Heart right ventricle (tissue), 16 donors: ENCODE results near the gene TMTC1. TPM values are rescaled to one million over a fixed set of nuclear protein-coding genes. Genes with fewer than 3 reads are reported as not detected.

Experiments used
- ATAC-seq, 8 donors: fragments of 200-7000 bp; cut with Tn5 transposase; one replicate each; pipeline ENCODE4 v1.9.1; 2020; ENCODE audit warnings: mild to moderate bottlenecking in 8 of 8, moderate library complexity in 8 of 8, moderate number of reproducible peaks in 1 of 8
- DNase-seq, 2 donors: peaks; one replicate each; pipeline ENCODE4 v3.0.0-alpha.2; 2020
- H3K27ac ChIP-seq, 10 donors: fragments of 200-600 bp; sonication (generic) in 2 of 10; one replicate each; pipeline versions ENCODE4 v1.5.0 to v1.8.0; 2020 to 2022; ENCODE audit warnings: mild to moderate bottlenecking in 3 of 10
- H3K27me3 ChIP-seq, 7 donors: fragments of 200-600 bp; one replicate each; pipeline ENCODE4 v1.8.0; 2021 to 2022; ENCODE audit warnings: mild to moderate bottlenecking in 2 of 7
- H3K36me3 ChIP-seq, 9 donors: fragments of 200-600 bp; sonication (generic) in 1 of 9; one replicate each; pipeline versions ENCODE4 v1.5.0 to v1.8.0; 2020 to 2022; ENCODE audit warnings: mild to moderate bottlenecking in 2 of 9
- H3K4me1 ChIP-seq, 9 donors: fragments of 200-600 bp; sonication (generic) in 1 of 9; one replicate each; pipeline versions ENCODE4 v1.5.0 to v1.8.0; 2020 to 2022; ENCODE audit warnings: mild to moderate bottlenecking in 4 of 9
- H3K4me3 ChIP-seq, 10 donors: fragments of 200-600 bp; sonication (generic) in 2 of 10; one replicate each; pipeline versions ENCODE4 v1.5.0 to v1.8.0; 2020 to 2022; ENCODE audit warnings: mild to moderate bottlenecking in 7 of 10, moderate library complexity in 2 of 10
- H3K9me3 ChIP-seq, 11 donors: fragments of 200-600 bp in 10 of 11; sonication (generic) in 2 of 11; one replicate each; pipeline versions ENCODE4 v1.5.0 to v1.8.0; 2013 to 2022; ENCODE audit warnings: mild to moderate bottlenecking in 2 of 11, control low read depth in 1 of 11, moderate library complexity in 1 of 11
- WGBS, 2 donors: extraction: QIAGEN DNeasy Blood & Tissue Kit; methylation state at CpG; one replicate each; pipeline ENCODE4 v1.1.7; 2013; ENCODE audit warnings: inconsistent platforms in 1 of 2; 5-methylcytosine and 5-hydroxymethylcytosine counted together
- intact Hi-C, 10 donors: fragments of 100-400 bp; cut with DNase I; formaldehyde crosslinking; loops; one replicate each; pipeline versions ENCODE4 v1.11.1 to v1.14.2; 2022
- polyA plus RNA-seq, 2 donors: library from polyadenylated mRNA; stranded (reverse); fragments of 200-250 nt; gene quantifications; one replicate each; pipeline ENCODE4 v1.2.3, GENCODE V29; 2013
- total RNA-seq, 10 donors: library from RNA; stranded (reverse); fragmentation: NEBNext Ultra II Directional in 3 of 10; extraction: Animal tissue kit (Norgen Biotek cat#: 25700) in 3 of 10; gene quantifications; one replicate each; pipeline versions ENCODE4 v1.2.1 to v1.2.4, GENCODE V29; 2021 to 2023
- TF ChIP-seq, protein P1 (sequence below), 9 donors: fragments of 200-600 bp; sonication (generic) in 2 of 9; IDR thresholded peaks; one replicate each; pipeline versions ENCODE4 v1.5.0 to v1.8.0; 2021 to 2022; ENCODE audit warnings: antibody characterized with exemption in 9 of 9, mild to moderate bottlenecking in 5 of 9, moderate library complexity in 1 of 9
- donor health status: Arrhythmogenic right ventricular cardiomyopathy.
- donor health status: ischemic (EF 13 %, LVEDD 7.1; RV severe dilation, severe dysfunction).
- donor health status: healthy with polysubstance abuse.
- donor health status: DM: no; HTN: yes; CAD: no.
- donor health status: DM: no; HTN: no; CAD: no.
- donor health status: ischemic (EF 25% LVEDD 6.9; RV normal size, moderate dysfunction).
- donor health status: ischemic (EF 25% LVEDD 5.7; RV mildly dilated, moderate dysfunction).
- donor health status: healthy.
- donor health status: DM: yes; HTN: yes; CAD: no.
- donor health status: Ischemic cardiomyopathy.
- donor health status: ischemic (EF 35%, LVEDD 5.7; RV mildly dilated, moderate dysfunction).
- donor health status: nonischemic (EF 11% LVEDD 7.7; RV severe dilation, severe dysfunction).
- donor health status: DM: yes; HTN: yes; CAD: no.
- donor health status: PGD.
- donor health status: ischemic (EF 29% LVEDD 5.4; RV normal size, mild dysfunction).
- donor health status: nonischemic (EF 23%, LVEDD 6.1; RV moderate dilation, normal function).

The TMTC1 gene
- total and polyA plus RNA-seq, 12 donors, result 9.6 to 54.2 (median 22.9) TPM

DNA sequence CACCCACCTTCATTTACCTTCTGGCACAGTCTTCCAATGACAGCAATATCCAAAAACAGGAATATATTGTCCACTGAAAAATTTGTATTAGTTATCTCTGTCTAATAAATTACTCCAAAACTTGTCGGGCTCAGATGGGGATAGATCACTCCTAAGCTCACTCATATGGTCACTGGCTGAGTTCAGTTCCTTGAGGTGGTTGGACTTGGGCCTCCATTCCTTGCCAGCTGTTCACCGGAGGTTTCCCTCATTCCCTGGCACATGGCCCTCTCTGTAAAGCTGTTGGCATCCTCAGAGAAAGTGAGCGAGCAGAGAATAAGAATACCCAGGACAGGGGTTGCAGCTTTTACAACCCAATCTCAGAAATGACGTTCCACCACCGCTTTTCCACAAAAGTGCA is 81.5 kb downstream of the TMTC1 start:
- intact Hi-C loops, result no loop called here
- Histone ChIP-seq H3K27me3 (no peaks in the 10 kb centered on the region), H3K27ac (no peak overlapping the region), H3K4me1 (peaks cover 0 to 31% (median 14%) of the 10 kb centered on the region in 9 donors), H3K4me3 (no peak overlapping the region), H3K9me3 (no peaks in the 10 kb centered on the region), H3K36me3 (peaks cover 0 to 16% (median 0%) of the 10 kb centered on the region in 9 donors)
- ATAC-seq, result no peak
- DNase-seq, result no peak
- TF ChIP-seq, protein P1, sequence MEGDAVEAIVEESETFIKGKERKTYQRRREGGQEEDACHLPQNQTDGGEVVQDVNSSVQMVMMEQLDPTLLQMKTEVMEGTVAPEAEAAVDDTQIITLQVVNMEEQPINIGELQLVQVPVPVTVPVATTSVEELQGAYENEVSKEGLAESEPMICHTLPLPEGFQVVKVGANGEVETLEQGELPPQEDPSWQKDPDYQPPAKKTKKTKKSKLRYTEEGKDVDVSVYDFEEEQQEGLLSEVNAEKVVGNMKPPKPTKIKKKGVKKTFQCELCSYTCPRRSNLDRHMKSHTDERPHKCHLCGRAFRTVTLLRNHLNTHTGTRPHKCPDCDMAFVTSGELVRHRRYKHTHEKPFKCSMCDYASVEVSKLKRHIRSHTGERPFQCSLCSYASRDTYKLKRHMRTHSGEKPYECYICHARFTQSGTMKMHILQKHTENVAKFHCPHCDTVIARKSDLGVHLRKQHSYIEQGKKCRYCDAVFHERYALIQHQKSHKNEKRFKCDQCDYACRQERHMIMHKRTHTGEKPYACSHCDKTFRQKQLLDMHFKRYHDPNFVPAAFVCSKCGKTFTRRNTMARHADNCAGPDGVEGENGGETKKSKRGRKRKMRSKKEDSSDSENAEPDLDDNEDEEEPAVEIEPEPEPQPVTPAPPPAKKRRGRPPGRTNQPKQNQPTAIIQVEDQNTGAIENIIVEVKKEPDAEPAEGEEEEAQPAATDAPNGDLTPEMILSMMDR (IDR thresholded peaks at IDR 0.05), result no peak
- 80 to 92% methylated on average over 5 of the region's 5 CpGs for WGBS, 2 donors

DNA sequence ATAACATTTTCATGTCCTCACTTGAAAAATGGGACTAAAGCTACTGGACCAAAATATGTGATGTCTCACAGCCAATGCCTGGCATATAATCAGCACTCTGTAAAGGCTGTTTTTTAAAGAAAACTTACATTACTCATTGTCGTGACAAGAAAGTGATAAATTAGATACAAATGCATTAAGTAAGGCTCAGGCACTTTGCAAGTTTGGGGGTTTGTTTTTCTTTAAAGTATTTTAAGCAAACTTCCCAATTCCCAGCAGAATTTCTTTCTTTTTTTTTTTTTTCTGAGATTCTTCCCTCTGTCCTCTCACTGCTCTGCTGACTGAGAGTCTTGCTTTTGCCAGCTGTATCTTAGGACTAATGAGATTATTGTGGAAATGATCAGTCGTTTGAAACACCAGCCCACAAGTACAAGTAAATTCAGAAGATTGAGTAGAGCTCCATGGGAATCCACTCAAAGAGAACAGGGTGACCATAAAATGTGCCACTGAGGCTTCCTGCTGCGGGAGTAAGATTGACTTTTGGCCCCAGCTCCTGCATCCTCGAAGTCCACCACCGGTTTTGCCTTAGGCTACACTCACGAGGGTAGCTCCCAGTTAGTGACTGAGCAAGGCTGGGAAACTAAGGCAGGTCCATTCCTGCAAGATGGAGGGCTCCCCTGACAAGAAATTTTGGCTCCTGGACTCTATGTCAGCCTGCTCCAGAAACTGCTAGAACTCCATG is 82.8 kb downstream of the TMTC1 start:
- no peaks in the 10 kb centered on the region for H3K27me3 ChIP-seq
- no peak overlapping the region for H3K4me3 ChIP-seq
- no peak for DNase-seq
- intact Hi-C loops, result no loop called here
- ATAC-seq, result no peak
- peaks cover 0 to 18% (median 5%) of the 10 kb centered on the region in 9 donors for H3K4me1 ChIP-seq
- no peak overlapping the region for H3K27ac ChIP-seq
- TF ChIP-seq, protein P1 (IDR thresholded peaks at IDR 0.05), result no peak
- H3K9me3 ChIP-seq, result no peaks in the 10 kb centered on the region
- peaks cover 0 to 19% (median 0%) of the 10 kb centered on the region in 9 donors for H3K36me3 ChIP-seq
- 63 to 77% methylated on average over 6 of the region's 6 CpGs for WGBS, 2 donors

DNA sequence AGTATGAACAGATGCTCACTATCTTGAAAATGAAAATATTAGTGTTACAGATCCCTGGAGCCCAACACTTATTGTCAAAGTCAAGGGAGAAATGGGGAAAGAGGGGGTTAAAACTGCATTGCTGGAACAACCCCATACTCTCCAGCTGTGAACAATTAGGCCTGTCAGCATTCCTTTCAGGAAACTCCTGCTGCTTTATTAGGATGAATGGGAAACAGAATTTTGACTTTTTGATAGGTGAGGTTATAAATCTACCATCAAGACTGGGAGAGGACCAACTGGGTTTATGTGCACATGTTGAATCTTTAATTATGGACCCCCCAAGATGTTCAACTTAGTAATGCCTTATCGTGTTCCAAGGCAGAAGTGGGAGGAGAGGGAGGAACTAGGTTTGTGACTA is 85.0 kb downstream of the TMTC1 start:
- TF ChIP-seq, protein P1 (IDR thresholded peaks at IDR 0.05), result no peak
- Histone ChIP-seq H3K36me3 (peaks cover 0 to 8% (median 0%) of the 10 kb centered on the region in 9 donors), H3K27me3 (no peaks in the 10 kb centered on the region), H3K27ac (no peak overlapping the region), H3K4me3 (no peak overlapping the region), H3K9me3 (no peaks in the 10 kb centered on the region), H3K4me1 (peaks cover 0 to 11% (median 0%) of the 10 kb centered on the region in 9 donors)
- DNase-seq, result no peak
- no peak for ATAC-seq
- intact Hi-C loops, result no loop called here
- WGBS, 2 donors, result 63 to 64% methylated on average over 1 of the region's 1 CpG

GRCh38 chr12:29695800-29696199 is 87.9 kb downstream of the TMTC1 start:
- no peak for ATAC-seq
- intact Hi-C loops, result no loop called here
- no peaks in the 10 kb centered on the region for H3K9me3 ChIP-seq
- no peaks in the 10 kb centered on the region for H3K27me3 ChIP-seq
- TF ChIP-seq, protein P1 (IDR thresholded peaks at IDR 0.05), result no peak
- no peak overlapping the region for H3K27ac ChIP-seq
- peaks cover 0 to 5% (median 0%) of the 10 kb centered on the region in 9 donors for H3K4me1 ChIP-seq
- WGBS, 2 donors, result 91 to 97% methylated on average over 3 of the region's 3 CpGs
- DNase-seq, result no peak
- peaks cover 0 to 6% (median 0%) of the 10 kb centered on the region in 9 donors for H3K36me3 ChIP-seq
- no peak overlapping the region for H3K4me3 ChIP-seq
